GM12891 (cell line): ENCODE data around the gene ANP32B.
A peak's percentile ranks its signal among the peaks of the same experiment; 100 is the strongest.

Experiments
- DNase-seq: peaks from one replicate; pipeline ENCODE4 v3.0.0; 2011; ENCODE audit warnings: low spot score; ENCODE audit not compliant: insufficient read length
- FAIRE-seq: peaks from 2 replicates; lab custom pipeline; 2011; peaks lifted over from hg19 to GRCh38; lab: Jason Lieb, UNC
- PAX5 ChIP-seq: IDR thresholded peaks from 2 replicates; pipeline ENCODE4 v1.6.1; 2011; ENCODE audit warnings: low read length, moderate library complexity, mild to moderate bottlenecking; ENCODE audit not compliant: insufficient read depth, severe bottlenecking
- POLR2A ChIP-seq: IDR thresholded peaks from 2 replicates; pipeline ENCODE4 v1.6.1; 2011; ENCODE audit warnings: low read depth, low read length, control low read depth
- POLR2AphosphoS5 ChIP-seq: IDR thresholded peaks from 2 replicates; pipeline ENCODE4 v1.6.1; 2011; ENCODE audit warnings: low read depth, low read length, control low read depth
- POU2F2 ChIP-seq: IDR thresholded peaks from 2 replicates; pipeline ENCODE4 v1.6.1; 2011; ENCODE audit warnings: low read depth, mild to moderate bottlenecking, control low read depth, low read length, moderate library complexity
- SPI1 ChIP-seq: IDR thresholded peaks from 2 replicates; pipeline ENCODE4 v1.6.1; 2011; ENCODE audit warnings: low read depth, low read length, control low read depth
- TAF1 ChIP-seq: IDR thresholded peaks from 2 replicates; pipeline ENCODE4 v1.6.1; 2011; ENCODE audit warnings: low read depth, low read length, control low read depth

ANP32B gene

DNA sequence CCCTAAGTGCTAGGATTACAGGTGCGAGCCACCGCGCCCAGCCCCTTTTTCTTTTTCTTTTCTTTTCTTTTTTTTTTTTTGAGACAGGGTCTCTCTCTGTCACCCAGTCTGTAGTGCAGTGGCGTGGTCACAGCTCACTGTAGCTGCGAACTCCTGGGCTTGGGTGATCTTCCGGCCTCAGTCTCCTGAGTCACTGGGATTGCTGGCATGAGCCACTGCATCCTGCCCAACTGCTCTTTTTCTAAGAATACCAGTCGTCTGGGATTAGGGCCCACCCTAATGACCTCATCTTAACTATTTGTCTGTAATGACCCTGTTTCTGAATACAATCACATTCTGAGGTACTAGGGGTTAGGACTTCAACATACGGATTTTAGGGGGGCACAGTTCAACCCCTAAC lies 39.3 kb downstream of the ANP32B start:
- TF ChIP-seq SPI1 (no peak), TAF1 (no peak), POU2F2 (no peak), POLR2A (no peak), PAX5 (no peak), POLR2AphosphoS5 (no peak)
- DNase-seq (no peak), FAIRE-seq (no peak)

- no peak for FAIRE-seq
- TF ChIP-seq POLR2A (no peak), SPI1 (no peak), TAF1 (no peak), POU2F2 (no peak), POLR2AphosphoS5 (no peak), PAX5 (no peak)
- no peak for DNase-seq
Measured at GRCh38 chr9:98024702-98025101, 41.6 kb downstream of the ANP32B start.

GRCh38 chr9:98031169-98031568 lies 48.0 kb downstream of the ANP32B start:
- no peak for DNase-seq
- no peak for FAIRE-seq
- TF ChIP-seq SPI1 (no peak), POLR2A (no peak), POU2F2 (no peak), TAF1 (no peak), POLR2AphosphoS5 (no peak), PAX5 (no peak)

GRCh38 chr9:98031935-98032334 lies 48.8 kb downstream of the ANP32B start:
- FAIRE-seq (no peak), DNase-seq (no peak)
- no peak for TF ChIP-seq SPI1
- TF ChIP-seq POU2F2: no peak
- TF ChIP-seq POLR2AphosphoS5: no peak
- no peak for TF ChIP-seq POLR2A
- TF ChIP-seq TAF1: no peak
- TF ChIP-seq PAX5: no peak

- peak; percentile 91 for FAIRE-seq
- TF ChIP-seq SPI1 (peak; percentile 41; the same call in 1 of the 2 replicates), PAX5 (no peak)
- no peak for DNase-seq
Measured at GRCh38 chr9:98034593-98035546, 51.7 kb downstream of the ANP32B start.

- TF ChIP-seq PAX5 (no peak), TAF1 (no peak), SPI1 (no peak), POLR2AphosphoS5 (no peak), POLR2A (no peak), POU2F2 (no peak)
- FAIRE-seq (no peak), DNase-seq (no peak)
Measured at GRCh38 chr9:98037357-98037756, 54.2 kb downstream of the ANP32B start.

DNA sequence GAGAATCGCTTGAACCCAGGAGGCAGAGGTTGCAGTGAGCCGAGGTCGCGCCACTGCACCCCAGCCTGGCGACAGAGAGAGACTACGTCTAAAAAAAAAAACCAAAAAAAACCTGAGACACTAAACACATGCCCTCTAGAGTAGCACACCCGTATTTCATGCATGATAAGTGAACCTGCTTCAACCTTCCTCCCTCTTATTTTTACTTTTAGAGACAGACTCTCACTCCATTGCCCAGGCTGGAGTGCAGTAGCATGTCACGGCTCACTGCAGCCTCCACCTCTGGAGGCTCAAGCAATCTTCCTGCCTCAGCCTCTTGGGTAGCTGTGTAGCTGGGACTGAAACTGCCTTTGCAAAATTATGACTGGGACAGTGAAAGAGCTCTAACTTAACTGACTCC lies 55.8 kb downstream of the ANP32B start:
- TF ChIP-seq SPI1 (no peak), POLR2AphosphoS5 (no peak), TAF1 (no peak), POU2F2 (no peak), PAX5 (no peak), POLR2A (no peak)
- peak; percentile 78 for FAIRE-seq
- no peak for DNase-seq

DNA sequence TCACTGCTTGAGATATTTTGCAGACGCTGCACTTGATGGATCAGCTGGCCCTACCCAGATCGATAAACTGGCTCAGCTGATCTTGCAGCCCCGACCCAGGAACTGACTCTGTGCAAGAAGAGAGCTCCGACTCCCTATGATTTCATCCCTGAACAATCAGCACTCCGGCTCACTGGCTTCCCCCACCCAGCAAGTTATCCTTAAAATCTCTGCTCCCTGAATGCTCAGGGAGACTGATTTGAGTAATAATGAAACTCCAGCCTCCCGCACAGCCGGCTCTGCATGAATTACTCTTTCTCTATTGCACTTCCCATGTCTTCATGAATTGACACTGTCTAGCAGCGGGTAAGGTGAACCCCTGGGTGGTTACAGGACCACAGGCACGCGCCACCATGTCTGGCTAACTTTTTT lies 56.5 kb downstream of the ANP32B start:
- peak; percentile 35 for FAIRE-seq
- no peak for TF ChIP-seq PAX5
- TF ChIP-seq SPI1: peak; percentile 41
- DNase-seq: no peak

DNA sequence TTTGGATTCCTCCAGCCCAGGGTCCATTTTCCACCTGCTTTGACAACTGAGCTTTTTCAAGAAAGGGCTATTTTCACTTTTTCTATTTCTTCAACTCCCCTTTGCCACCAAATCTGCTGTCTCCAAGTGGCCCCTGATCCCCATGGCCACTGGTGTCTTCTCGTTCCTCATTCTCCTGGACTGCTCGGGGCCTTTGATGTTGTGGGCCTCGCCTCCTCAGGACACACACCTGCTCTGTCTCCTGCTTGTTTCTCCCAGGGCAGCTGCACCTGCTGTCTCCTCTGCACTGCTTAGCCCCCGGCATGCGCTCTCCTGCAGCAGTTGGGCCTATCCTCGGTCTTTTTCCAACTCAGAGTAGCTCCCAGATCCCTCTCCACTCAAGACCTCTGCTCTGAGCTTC lies 57.1 kb downstream of the ANP32B start:
- no peak for TF ChIP-seq TAF1
- TF ChIP-seq SPI1: no peak
- FAIRE-seq: no peak

GRCh38 chr9:98043915-98044314 lies 60.8 kb downstream of the ANP32B start:
- TF ChIP-seq POLR2AphosphoS5 (no peak), PAX5 (no peak), POU2F2 (no peak), SPI1 (peak; percentile 33; the same call in 1 of the 2 replicates), POLR2A (no peak)
- no peak for FAIRE-seq
- no peak for DNase-seq

More for the DNA sequence above, 57.1 kb downstream of the ANP32B start:
- no peak for DNase-seq
